Measurements from ENCODE around the gene FBXO31. TPM values are rescaled to one million over a fixed set of nuclear protein-coding genes. Genes with fewer than 3 reads are reported as not detected.

FBXO31 gene
- total and polyA plus RNA-seq, 2 of the 8 experiments (the other 6 are each of a cell fraction or from before 2014, with no cell fraction given) = 8.3 to 21.6 TPM

GRCh38 chr16:87309620-87310525 lies 73.7 kb downstream of the FBXO31 start:
- 68% methylated on average over 5 of the region's 5 CpGs; no CpG with 5 or more reads in 1 of the 2 experiments for WGBS, 2 experiments (ENCODE audit: extremely low coverage in 1 of 2, insufficient coverage in 1 of 2, insufficient read length in 1 of 2, insufficient replicate concordance in 2 of 2, low coverage in 1 of 2, low lambda C conversion rate in 2 of 2, missing lambda C conversion rate in 1 of 2)
- Histone ChIP-seq H3K4me1 (replicated peaks in 1 of 4; ENCODE audit: control insufficient read depth in 3 of 4, insufficient read depth in 4 of 4, low read length in 3 of 4) (peaks cover 0 to 6% (median 0%) of the 10 kb centered on the region in 4 experiments; a peak in 1 of 7 replicates), H4K5ac (ENCODE audit: insufficient read length, low read depth, low read length) (no peak overlapping the region), H3K14ac (ENCODE audit: insufficient read length) (no peak overlapping the region), H3K4me2 (ENCODE audit: insufficient read depth in 1 of 2, low read depth in 2 of 2, low read length in 2 of 2) (no peak overlapping the region), H3K18ac (ENCODE audit: extremely low read depth, low read length) (no peak overlapping the region), H3K79me2 (ENCODE audit: control insufficient read depth in 1 of 2, insufficient read depth in 2 of 2, low read length in 2 of 2) (no peaks in the 10 kb centered on the region), H4K91ac (replicated peaks; ENCODE audit: insufficient read length, low read length) (no peak overlapping the region), H3K27ac (ENCODE audit: low read depth, low read length) (no peak overlapping the region), H2AFZ (ENCODE audit: low read length) (no peak overlapping the region), H2AK5ac (ENCODE audit: low read depth, low read length) (no peak overlapping the region), H2BK12ac (ENCODE audit: low read depth, low read length) (no peak overlapping the region), H4K20me1 (replicated peaks in 1 of 2; ENCODE audit: control insufficient read depth in 1 of 2, insufficient read depth in 2 of 2, low read length in 2 of 2) (no peaks in the 10 kb centered on the region), H2BK20ac (ENCODE audit: low read length) (no peak overlapping the region), H3K23ac (ENCODE audit: insufficient read length) (no peak overlapping the region), H3K9me3 (ENCODE audit: insufficient read depth in 2 of 2, low read depth in 1 of 2, low read length in 1 of 2) (peaks cover 0 to 5% of the 10 kb centered on the region in 2 experiments; a peak in 1 of 4 replicates), H3K4me3 (ENCODE audit: extremely low read depth in 1 of 4, insufficient read depth in 2 of 4, low read depth in 3 of 4, low read length in 4 of 4) (no peak overlapping the region), H3K79me1 (ENCODE audit: low read depth, low read length) (no peaks in the 10 kb centered on the region), H3K9ac (replicated peaks in 1 of 4; ENCODE audit: extremely low read depth in 1 of 4, low read depth in 3 of 4, low read length in 3 of 4) (no peak overlapping the region), H3K36me3 (ENCODE audit: control insufficient read depth in 2 of 4, insufficient read depth in 4 of 4, low read length in 3 of 4) (0 out of 8 replicates have a peak, but pooled peaks cover 0 to 2% (median 0%) of the 10 kb centered on the region in 4 experiments), H2BK15ac (ENCODE audit: low read length) (no peak overlapping the region), H2BK120ac (replicated peaks; ENCODE audit: low read depth, low read length) (no peak overlapping the region), H4K8ac (ENCODE audit: extremely low read depth, insufficient read depth, low read length) (no peak overlapping the region), H3K23me2 (ENCODE audit: low read depth, low read length) (no peaks in the 10 kb centered on the region), H3K56ac (replicated peaks; ENCODE audit: insufficient read length, low read depth, low read length) (no peak overlapping the region), H3K27me3 (replicated peaks in 1 of 4; ENCODE audit: control insufficient read depth in 3 of 4, extremely low read depth in 1 of 4, insufficient read depth in 3 of 4, low read length in 3 of 4) (no peaks in the 10 kb centered on the region), H2BK5ac (ENCODE audit: low read depth, low read length) (no peak overlapping the region), H3K4ac (replicated peaks; ENCODE audit: insufficient read length, low read depth, low read length) (no peak overlapping the region)
- ChIA-PET CTCF (ENCODE audit: partially characterized antibody) (interaction anchor here (1.0 to 1.1 kb wide), 2 partner anchors 9 to 13 kb away, joined by 3 read pairs; no protein-coding TSS in a partner anchor), POLR2A (ENCODE audit: partially characterized antibody) (interaction anchor here (1.2 to 2.6 kb wide), 2 partner anchors 8 to 22 kb away, joined by 3 to 14 read pairs; partner anchors contain the start of gene C16orf95)
- FAIRE-seq (no peak), DNase-seq (ENCODE audit: low read depth in 1 of 2, low spot score in 2 of 2) (no peak)
- no peak for TF ChIP-seq CHD2 (IDR thresholded peaks at IDR 0.05; ENCODE audit: low read length)
- no peak for TF ChIP-seq PHF8 (conservative IDR thresholded peaks at IDR 0.05; ENCODE audit: low read depth, low read length)
- TF ChIP-seq CTCF (IDR thresholded peaks at IDR 0.05; ENCODE audit: control extremely low read depth in 1 of 3, insufficient read depth in 1 of 3, low read depth in 1 of 3, low read length in 3 of 3) = no peak
- TF ChIP-seq CBX8 (IDR thresholded peaks at IDR 0.05; ENCODE audit: borderline replicate concordance, low read depth, low read length) = no peak
- TF ChIP-seq EGR1 (IDR thresholded peaks at IDR 0.05; ENCODE audit: borderline replicate concordance, low read depth, low read length) = no peak
- no peak for TF ChIP-seq RXRA (IDR thresholded peaks at IDR 0.05; ENCODE audit: insufficient read depth, low read depth, low read length)
- TF ChIP-seq SIN3A (conservative IDR thresholded peaks at IDR 0.05 in 1 of 2, IDR thresholded peaks at IDR 0.05 in 1 of 2; ENCODE audit: low read depth in 1 of 2, low read length in 2 of 2) = no peak
- no peak for TF ChIP-seq TBP (IDR thresholded peaks at IDR 0.05; ENCODE audit: low read depth, low read length)

All from H1 (cell line).